SK-N-SH treated with all-trans-retinoic acid at 6 μM for 48 hours (cell line): ENCODE data around the gene C9orf78.

Source experiments
- ATAC-seq: fragments of 200-7000 bp; cut with Tn5 transposase; 3 replicates; pipeline ENCODE4 v1.9.1; 2020; ENCODE audit warnings: mild to moderate bottlenecking, moderate library complexity
- ARNTL ChIP-seq: fragments of 450-650 bp; formaldehyde crosslinking; IDR thresholded peaks from 2 replicates; pipeline ENCODE4 v1.5.0; 2020; ENCODE audit warnings: low read depth, mild to moderate bottlenecking, moderate library complexity, borderline replicate concordance
- BACH2 ChIP-seq: fragments of 250-450 bp; sonication (Bioruptor Pico); IDR thresholded peaks from 2 replicates; pipeline ENCODE4 v1.9.0; 2021; ENCODE audit warnings: mild to moderate bottlenecking, borderline replicate concordance
- CSDC2 ChIP-seq: fragments of 250-450 bp; sonication (Bioruptor Pico); IDR thresholded peaks from 2 replicates; pipeline ENCODE4 v1.5.0; 2020; ENCODE audit warnings: mild to moderate bottlenecking, moderate library complexity
- ESRRG ChIP-seq: fragments of 250-450 bp; sonication (Bioruptor Pico); IDR thresholded peaks from 2 replicates; pipeline ENCODE4 v1.6.1; 2021; ENCODE audit warnings: mild to moderate bottlenecking
- GLIS3 ChIP-seq: fragments of 250-450 bp; sonication (Bioruptor Pico); IDR thresholded peaks from 2 replicates; pipeline ENCODE4 v1.5.0; 2020; ENCODE audit warnings: mild to moderate bottlenecking, moderate library complexity
- ISL1 ChIP-seq: fragments of 250-450 bp; sonication (Bioruptor Pico); IDR thresholded peaks from 2 replicates; pipeline ENCODE4 v2.1.2; 2022; ENCODE audit warnings: mild to moderate bottlenecking, moderate library complexity
- OSR1 ChIP-seq: fragments of 250-450 bp; sonication (Bioruptor Pico); IDR thresholded peaks from 2 replicates; pipeline ENCODE4 v1.8.0; 2022; ENCODE audit warnings: moderate library complexity, mild to moderate bottlenecking, inconsistent platforms
- POU6F1 ChIP-seq: fragments of 250-450 bp; sonication (Bioruptor Pico); IDR thresholded peaks from 2 replicates; pipeline ENCODE4 v1.8.0; 2021; ENCODE audit warnings: low read depth, mild to moderate bottlenecking, moderate library complexity, borderline replicate concordance
- PPARA ChIP-seq: fragments of 250-450 bp; sonication (Bioruptor Pico); IDR thresholded peaks from 2 replicates; pipeline ENCODE4 v1.5.0; 2020; ENCODE audit warnings: mild to moderate bottlenecking, borderline replicate concordance
- RARB ChIP-seq: fragments of 250-450 bp; sonication (Bioruptor Pico); IDR thresholded peaks from 2 replicates; pipeline ENCODE4 v1.8.0; 2021; ENCODE audit warnings: mild to moderate bottlenecking, moderate library complexity
- SNAI2 ChIP-seq: fragments of 250-450 bp; sonication (Bioruptor Pico); IDR thresholded peaks from 2 replicates; pipeline ENCODE4 v1.5.0; 2020; ENCODE audit warnings: mild to moderate bottlenecking, moderate library complexity
- TCF4 ChIP-seq: fragments of 250-450 bp; sonication (Bioruptor Pico); IDR thresholded peaks from 2 replicates; pipeline ENCODE4 v1.8.0; 2021; ENCODE audit warnings: mild to moderate bottlenecking, moderate library complexity, borderline replicate concordance
- TOX ChIP-seq: fragments of 250-450 bp; sonication (Bioruptor Pico); IDR thresholded peaks from 2 replicates; pipeline ENCODE4 v1.8.0; 2021; ENCODE audit warnings: mild to moderate bottlenecking, moderate library complexity, borderline replicate concordance
- TSHZ2 ChIP-seq: fragments of 250-450 bp; sonication (Bioruptor Pico); IDR thresholded peaks from 2 replicates; pipeline ENCODE4 v1.5.0; 2020; ENCODE audit warnings: mild to moderate bottlenecking, moderate library complexity
- ZC3H10 ChIP-seq: fragments of 250-450 bp; sonication (Bioruptor Pico); IDR thresholded peaks from 2 replicates; pipeline ENCODE4 v1.5.1; 2021; ENCODE audit warnings: mild to moderate bottlenecking, moderate library complexity
- ZFP3 ChIP-seq: fragments of 250-450 bp; sonication (Bioruptor Pico); IDR thresholded peaks from 2 replicates; pipeline ENCODE4 v1.5.0; 2020; ENCODE audit warnings: mild to moderate bottlenecking, moderate library complexity
- ZFP30 ChIP-seq: fragments of 450-650 bp; formaldehyde crosslinking; IDR thresholded peaks from 2 replicates; pipeline ENCODE4 v1.5.0; 2022; ENCODE audit warnings: mild to moderate bottlenecking, moderate library complexity
- ZNF565 ChIP-seq: fragments of 450-650 bp; formaldehyde crosslinking; conservative IDR thresholded peaks from 2 replicates; pipeline ENCODE4 v1.5.0; 2020; ENCODE audit warnings: low read depth, mild to moderate bottlenecking, moderate library complexity
- ZNF70 ChIP-seq: fragments of 450-650 bp; formaldehyde crosslinking; IDR thresholded peaks from 2 replicates; pipeline ENCODE4 v1.5.0; 2020; ENCODE audit warnings: mild to moderate bottlenecking, moderate library complexity
- ZNF8 ChIP-seq: fragments of 450-650 bp; formaldehyde crosslinking; IDR thresholded peaks from 2 replicates; pipeline ENCODE4 v1.5.0; 2020; ENCODE audit warnings: mild to moderate bottlenecking, moderate library complexity
- TF ChIP-seq, protein P1 (sequence below): fragments of 250-450 bp; sonication (Bioruptor Pico); IDR thresholded peaks from 2 replicates; pipeline ENCODE4 v1.5.1; 2021; ENCODE audit warnings: mild to moderate bottlenecking, moderate library complexity
- TF ChIP-seq, protein P2 (sequence below): fragments of 250-450 bp; sonication (Bioruptor Pico); IDR thresholded peaks from 2 replicates; pipeline ENCODE4 v1.8.0; 2020; ENCODE audit warnings: mild to moderate bottlenecking, moderate library complexity, borderline replicate concordance
- TF ChIP-seq, protein P3 (sequence below): fragments of 250-450 bp; sonication (Bioruptor Pico); IDR thresholded peaks from 2 replicates; pipeline ENCODE4 v1.5.1; 2020; ENCODE audit warnings: low read depth, mild to moderate bottlenecking, moderate library complexity

C9orf78 gene

GRCh38 chr9:129871046-129871445, 36.0 kb upstream of the C9orf78 start:
- ATAC-seq = no peak
- no peak for TF ChIP-seq ZC3H10 (CRISPR knock-in tag)
- TF ChIP-seq ZFP3 = no peak
- TF ChIP-seq, protein P1, sequence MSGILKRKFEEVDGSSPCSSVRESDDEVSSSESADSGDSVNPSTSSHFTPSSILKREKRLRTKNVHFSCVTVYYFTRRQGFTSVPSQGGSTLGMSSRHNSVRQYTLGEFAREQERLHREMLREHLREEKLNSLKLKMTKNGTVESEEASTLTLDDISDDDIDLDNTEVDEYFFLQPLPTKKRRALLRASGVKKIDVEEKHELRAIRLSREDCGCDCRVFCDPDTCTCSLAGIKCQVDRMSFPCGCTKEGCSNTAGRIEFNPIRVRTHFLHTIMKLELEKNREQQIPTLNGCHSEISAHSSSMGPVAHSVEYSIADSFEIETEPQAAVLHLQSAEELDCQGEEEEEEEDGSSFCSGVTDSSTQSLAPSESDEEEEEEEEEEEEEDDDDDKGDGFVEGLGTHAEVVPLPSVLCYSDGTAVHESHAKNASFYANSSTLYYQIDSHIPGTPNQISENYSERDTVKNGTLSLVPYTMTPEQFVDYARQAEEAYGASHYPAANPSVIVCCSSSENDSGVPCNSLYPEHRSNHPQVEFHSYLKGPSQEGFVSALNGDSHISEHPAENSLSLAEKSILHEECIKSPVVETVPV = no peak
- TF ChIP-seq GLIS3 (CRISPR knock-in tag) = no peak
- no peak for TF ChIP-seq ARNTL
- TF ChIP-seq TSHZ2 (CRISPR knock-in tag) = no peak
- TF ChIP-seq PPARA = no peak
- TF ChIP-seq ZNF70 (CRISPR knock-in tag) = no peak
- TF ChIP-seq BACH2 = no peak
- no peak for TF ChIP-seq RARB (CRISPR knock-in tag)
- no peak for TF ChIP-seq TCF4 (CRISPR knock-in tag)
- no peak for TF ChIP-seq SNAI2 (CRISPR knock-in tag)
- TF ChIP-seq POU6F1 (CRISPR knock-in tag) = no peak
- no peak for TF ChIP-seq ZNF8 (CRISPR knock-in tag)
- TF ChIP-seq ZFP30 (CRISPR knock-in tag) = no peak
- no peak for TF ChIP-seq CSDC2 (CRISPR knock-in tag)
- no peak for TF ChIP-seq ZNF565 (CRISPR knock-in tag)
- no peak for TF ChIP-seq ISL1 (CRISPR knock-in tag)

DNA sequence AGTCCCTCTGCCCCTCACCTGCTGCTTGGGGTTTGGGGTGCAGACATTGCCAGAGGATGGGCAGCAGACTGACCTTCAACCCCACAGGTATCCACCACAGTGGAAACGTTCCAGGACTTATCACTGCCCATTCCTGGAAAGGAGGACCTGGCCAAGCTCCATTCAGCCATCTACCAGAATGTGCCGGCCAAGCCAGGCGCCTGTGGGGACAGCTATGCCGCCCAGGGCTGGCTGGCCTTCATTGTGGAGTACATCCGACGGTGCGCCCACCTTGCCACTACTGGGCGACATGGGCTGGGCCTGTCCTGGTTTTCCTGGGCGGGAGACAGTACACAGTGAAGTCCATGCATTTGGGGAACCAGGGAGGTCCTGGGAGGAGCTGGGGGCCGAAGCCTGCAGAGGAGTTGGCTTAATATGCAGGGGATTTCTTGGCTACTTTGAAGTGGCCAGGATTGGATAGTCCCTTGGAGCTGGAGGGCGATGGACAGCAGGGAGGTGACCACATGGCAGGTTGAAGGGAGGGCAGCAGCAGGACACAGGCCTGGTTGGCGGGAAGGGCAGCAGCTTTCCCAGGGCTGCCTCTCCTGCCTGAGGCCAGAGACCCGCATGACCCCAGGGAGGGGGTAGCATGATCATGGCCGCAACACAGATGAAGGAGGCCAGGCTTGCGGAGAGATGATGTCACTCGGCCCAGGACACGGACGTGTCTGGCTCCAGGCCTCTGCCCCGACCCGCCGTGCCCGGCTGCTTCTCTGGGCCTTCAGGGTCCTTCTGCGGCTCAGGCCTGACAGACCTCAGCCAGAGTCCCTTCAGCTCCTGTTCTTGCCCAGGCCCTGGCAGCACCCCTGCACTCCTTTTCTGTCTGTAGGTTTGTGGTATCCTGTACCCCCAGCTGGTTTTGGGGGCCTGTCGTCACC, 34.8 kb upstream of the C9orf78 start:
- no peak for ATAC-seq

More for the DNA sequence above, 34.8 kb upstream of the C9orf78 start:
- TF ChIP-seq, protein P2, sequence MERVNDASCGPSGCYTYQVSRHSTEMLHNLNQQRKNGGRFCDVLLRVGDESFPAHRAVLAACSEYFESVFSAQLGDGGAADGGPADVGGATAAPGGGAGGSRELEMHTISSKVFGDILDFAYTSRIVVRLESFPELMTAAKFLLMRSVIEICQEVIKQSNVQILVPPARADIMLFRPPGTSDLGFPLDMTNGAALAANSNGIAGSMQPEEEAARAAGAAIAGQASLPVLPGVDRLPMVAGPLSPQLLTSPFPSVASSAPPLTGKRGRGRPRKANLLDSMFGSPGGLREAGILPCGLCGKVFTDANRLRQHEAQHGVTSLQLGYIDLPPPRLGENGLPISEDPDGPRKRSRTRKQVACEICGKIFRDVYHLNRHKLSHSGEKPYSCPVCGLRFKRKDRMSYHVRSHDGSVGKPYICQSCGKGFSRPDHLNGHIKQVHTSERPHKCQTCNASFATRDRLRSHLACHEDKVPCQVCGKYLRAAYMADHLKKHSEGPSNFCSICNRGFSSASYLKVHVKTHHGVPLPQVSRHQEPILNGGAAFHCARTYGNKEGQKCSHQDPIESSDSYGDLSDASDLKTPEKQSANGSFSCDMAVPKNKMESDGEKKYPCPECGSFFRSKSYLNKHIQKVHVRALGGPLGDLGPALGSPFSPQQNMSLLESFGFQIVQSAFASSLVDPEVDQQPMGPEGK = no peak
- no peak for TF ChIP-seq GLIS3 (CRISPR knock-in tag)
- no peak for TF ChIP-seq RARB (CRISPR knock-in tag)
- TF ChIP-seq TCF4 (CRISPR knock-in tag) = no peak
- TF ChIP-seq TOX (CRISPR knock-in tag) = no peak
- TF ChIP-seq ZNF565 (CRISPR knock-in tag) = no peak
- no peak for TF ChIP-seq BACH2
- TF ChIP-seq, protein P1 = no peak
- no peak for TF ChIP-seq SNAI2 (CRISPR knock-in tag)
- TF ChIP-seq ZNF70 (CRISPR knock-in tag) = no peak
- TF ChIP-seq CSDC2 (CRISPR knock-in tag) = no peak
- no peak for TF ChIP-seq ESRRG (CRISPR knock-in tag)
- TF ChIP-seq ARNTL = no peak
- TF ChIP-seq PPARA = no peak
- no peak for TF ChIP-seq ZC3H10 (CRISPR knock-in tag)
- no peak for TF ChIP-seq ZFP3
- no peak for TF ChIP-seq OSR1
- TF ChIP-seq, protein P3, sequence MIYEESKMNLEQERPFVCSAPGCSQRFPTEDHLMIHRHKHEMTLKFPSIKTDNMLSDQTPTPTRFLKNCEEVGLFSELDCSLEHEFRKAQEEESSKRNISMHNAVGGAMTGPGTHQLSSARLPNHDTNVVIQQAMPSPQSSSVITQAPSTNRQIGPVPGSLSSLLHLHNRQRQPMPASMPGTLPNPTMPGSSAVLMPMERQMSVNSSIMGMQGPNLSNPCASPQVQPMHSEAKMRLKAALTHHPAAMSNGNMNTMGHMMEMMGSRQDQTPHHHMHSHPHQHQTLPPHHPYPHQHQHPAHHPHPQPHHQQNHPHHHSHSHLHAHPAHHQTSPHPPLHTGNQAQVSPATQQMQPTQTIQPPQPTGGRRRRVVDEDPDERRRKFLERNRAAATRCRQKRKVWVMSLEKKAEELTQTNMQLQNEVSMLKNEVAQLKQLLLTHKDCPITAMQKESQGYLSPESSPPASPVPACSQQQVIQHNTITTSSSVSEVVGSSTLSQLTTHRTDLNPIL (CRISPR knock-in tag) = no peak
- no peak for TF ChIP-seq TSHZ2 (CRISPR knock-in tag)
- no peak for TF ChIP-seq ZFP30 (CRISPR knock-in tag)
